Dermis blood vessel endothelial cell (primary cell): ENCODE results near the gene CXCL12. TPM values are rescaled to one million over a fixed set of nuclear protein-coding genes. Genes with fewer than 3 reads are reported as not detected.

Experiments
- DNase-seq: peaks from one replicate; pipeline ENCODE4 v3.0.0; 2010
- total RNA-seq: library from RNA; depleted of rRNA; stranded (reverse); fragments of >200 nt; gene quantifications from 2 replicates; pipeline ENCODE4 v1.2.3, GENCODE V29; 2014

The CXCL12 gene
- total RNA-seq, 1 donor from 2014 or later, result 5.1 TPM

DNA sequence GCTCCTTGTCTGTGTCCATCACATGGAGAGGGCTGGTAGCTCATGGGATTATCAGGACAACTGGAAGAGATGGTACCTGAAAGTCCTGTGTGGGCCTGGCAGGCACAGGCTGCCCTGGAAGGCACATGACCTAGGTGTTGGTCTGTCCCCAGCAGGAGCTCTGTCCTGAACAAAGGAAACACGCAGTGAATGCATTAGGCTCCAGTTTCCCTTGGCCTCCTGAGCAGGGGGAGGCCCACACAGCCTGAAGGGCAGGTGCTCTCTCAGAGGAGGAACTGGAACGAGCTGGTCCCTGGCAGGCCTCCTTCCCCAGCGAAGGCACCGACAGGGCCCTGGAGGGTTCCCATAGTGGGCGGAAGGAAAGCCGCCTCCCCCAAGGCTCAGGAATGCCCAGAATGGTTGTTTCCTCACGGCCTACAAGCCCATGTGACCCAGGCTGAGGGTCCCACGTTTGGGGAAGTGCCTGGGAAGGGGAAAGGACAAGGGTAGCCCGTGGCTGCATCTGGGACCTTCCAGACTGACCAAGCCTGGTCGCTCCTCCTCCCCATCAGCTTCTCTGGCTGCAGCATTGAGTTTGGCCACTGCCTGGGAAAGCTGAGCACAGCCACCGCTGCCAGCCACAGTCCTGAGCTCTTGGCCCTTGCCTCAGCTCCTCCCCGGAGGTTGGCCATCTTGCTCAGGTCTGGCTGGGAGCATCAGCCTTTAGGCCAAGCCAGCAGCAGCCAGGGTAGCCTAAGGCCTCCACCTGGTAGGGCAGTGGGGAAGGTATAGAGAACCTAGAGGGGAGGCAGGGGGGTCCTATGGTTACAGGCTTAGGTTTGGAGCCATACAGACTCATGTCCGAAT, 21.8 kb downstream of the CXCL12 start:
- no peak for DNase-seq

DNA sequence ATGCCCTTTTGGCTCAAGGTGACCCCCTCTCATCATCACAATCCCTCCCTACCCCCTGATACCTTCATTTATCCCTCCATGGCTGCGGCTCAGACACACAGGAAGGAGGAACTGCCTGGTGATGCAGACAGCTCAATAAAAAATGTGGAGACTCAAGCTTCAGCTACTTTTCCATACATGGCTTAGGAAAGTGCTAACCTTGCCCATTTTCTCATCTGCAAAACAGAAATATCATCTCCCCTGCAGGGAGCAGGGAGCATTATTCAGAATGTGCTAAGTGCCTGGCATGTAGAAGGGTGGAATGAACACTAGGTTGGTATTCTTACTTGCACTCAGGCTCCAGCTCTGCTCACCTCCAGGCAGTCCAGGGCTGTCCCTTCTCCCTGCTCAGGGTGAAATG, 23.8 kb downstream of the CXCL12 start:
- no peak for DNase-seq

DNA sequence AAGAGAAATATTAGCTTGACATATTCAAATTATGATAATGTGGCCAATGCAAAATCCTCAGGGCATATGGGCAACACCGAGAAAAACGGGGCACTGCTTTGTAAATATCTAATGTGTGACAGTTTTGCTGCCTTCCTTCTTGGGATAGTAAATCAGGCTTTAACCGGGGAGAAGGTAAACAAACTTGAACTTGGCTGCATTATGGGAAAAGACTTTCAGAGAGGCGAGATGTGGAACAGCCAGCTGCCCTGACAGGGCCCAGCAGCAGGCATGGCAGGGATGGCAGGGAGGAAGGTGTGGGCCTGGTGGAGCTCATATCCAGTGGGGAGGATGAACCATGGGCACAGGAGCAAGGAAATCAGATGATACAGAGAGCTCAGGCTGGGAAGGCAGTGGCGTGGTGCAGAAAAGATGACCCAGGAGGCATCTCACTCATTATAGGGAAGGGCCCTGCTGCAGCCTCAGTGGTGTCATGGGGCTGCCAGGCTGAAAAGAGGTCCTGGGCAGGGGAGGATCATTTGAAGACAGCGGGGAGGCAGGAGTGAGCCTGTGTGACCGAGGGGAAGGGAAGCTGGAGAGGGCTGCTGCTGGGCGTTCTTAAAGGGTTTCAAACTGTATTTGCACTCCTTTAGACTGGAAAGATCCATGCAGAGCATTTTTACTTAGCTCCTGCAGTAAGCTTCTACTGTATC, 26.7 kb downstream of the CXCL12 start:
- no peak for DNase-seq

DNA sequence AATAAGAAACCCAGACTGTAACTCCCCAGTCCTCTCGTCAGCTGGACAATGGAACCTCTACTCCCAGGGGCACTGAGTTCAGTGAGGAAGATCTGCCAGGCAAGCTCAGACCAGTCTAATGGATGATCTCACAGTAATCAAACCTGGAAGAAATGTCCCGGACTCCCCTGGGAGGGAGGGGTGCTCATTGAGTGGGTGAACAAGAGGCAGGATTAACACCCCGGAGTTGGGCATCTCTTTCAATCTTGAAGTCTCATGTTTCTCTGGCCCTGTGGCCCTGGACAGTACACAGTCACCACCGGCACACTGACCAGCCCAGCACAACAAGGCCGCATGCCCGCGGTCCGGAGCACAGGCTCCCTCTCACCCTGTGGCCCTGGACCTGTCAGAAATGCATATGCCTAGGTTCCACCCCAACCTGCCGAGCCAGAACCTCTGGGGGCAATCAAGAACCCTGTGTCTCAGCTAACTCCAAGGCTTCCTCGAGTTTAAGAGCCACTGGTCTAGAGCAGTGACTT, 27.8 kb downstream of the CXCL12 start:
- no peak for DNase-seq

DNA sequence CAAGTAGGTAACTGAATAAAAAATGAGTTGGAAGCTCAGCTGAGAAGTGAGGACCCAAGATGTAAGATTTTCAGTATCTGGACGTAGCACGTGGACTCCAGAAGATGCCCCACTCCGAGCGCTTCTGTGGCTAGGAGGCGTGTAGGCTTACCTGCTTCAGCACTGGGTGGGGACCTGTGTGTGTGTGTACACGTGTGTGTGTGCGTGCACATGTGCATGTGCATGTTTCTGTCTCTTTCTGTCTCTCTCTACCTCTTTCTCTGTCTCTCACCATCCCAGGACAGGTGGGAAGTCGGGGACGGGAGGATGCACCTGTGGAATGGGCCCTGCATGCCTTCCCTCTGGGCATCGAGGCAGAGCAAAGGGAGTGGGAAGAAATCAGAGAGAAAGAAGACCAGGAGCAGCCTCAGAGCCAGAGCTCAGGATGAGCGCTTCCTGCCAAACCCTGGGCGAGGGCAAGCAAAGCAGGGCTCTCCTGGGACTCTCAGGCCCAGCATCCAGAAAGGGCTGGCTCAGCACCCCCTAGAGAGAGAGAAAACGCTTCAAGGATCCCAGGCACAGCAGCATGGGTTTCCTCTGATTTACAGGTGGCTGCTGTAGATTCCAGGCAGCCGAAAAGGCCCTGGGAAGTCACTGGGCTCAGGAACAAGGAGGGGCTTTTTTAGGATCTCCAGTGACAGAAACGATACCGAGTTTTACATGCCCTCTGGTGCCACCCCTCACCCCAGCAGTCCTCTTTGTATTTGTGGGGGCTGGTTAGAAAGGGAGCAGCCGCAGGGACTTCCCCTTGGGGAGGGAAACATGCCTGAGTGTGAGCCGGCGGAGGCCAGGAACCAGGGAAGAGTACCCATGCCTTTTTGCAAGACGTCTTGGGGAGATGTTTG, 28.5 kb downstream of the CXCL12 start:
- DNase-seq, result no peak

DNA sequence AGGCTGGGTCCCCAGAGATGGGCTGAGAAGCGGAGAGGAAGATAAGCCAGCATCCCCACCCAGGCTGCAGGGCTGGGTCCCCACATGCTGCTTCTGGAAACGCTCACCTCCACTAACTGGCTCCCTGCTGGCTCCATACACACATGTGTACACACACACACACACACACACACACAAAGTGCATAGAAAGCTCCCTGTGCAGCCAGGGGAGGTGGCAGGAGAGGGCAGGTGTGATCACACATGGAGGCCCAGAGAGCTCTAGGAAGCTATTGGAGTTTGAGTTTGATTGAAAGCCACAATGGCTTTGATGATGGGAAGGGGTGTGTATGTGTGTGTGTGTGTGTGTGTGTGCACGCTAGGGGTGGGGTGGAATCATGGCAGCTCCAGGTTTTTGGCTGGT, 29.3 kb downstream of the CXCL12 start:
- DNase-seq, result no peak

DNA sequence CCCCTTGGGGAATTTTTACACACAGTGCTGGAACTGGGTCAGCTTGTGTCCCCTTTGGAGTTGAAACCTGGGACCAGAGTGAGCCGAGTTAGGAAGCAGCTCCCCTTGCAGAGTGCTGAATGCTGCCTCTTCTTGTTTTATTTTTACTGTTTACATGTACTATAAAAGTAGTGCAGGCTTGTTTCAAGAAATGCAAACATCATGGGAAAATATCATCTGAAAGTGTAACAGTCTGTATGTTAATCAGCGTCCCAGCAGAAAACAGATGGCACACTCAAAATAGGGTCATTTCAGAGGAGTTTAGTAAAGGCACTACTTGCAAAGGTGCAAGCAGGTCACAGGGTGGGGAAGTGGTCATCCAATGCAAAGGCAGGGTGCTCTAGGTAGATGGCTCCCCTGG, 30.1 kb downstream of the CXCL12 start:
- DNase-seq, result no peak

DNA sequence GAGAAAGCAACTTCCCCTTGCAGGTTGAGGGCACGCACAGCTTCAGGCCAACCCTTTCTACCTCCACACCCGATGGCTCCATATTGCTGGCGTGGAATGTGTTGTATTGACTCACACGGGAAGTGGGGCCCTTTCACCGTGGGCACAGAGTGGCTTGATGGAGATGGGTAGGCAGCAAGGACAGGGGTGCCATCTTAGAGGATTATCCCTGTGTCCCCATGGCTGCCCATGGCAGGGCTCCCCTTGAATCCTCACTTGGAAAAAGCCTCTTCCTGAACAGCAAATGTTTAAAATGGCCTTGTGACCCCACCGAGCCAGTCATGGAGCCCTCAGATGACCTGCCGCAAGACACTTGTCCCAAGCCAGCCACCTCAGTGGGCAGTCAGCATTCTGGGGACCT, 31.2 kb downstream of the CXCL12 start:
- no peak for DNase-seq

DNA sequence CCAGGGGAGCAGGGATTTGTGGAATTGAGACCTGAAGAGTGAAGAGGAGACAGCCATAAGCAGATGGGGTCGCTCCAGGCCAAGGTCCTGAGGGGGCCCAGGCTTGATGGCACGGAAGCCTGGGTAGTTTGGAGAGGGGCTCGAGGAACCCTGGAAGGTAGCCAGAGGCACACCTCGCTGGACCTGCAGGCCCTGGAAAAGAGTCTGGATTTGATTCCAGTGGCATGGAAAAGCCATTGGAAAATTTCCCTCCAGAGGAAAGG, 31.8 kb downstream of the CXCL12 start:
- no peak for DNase-seq

DNA sequence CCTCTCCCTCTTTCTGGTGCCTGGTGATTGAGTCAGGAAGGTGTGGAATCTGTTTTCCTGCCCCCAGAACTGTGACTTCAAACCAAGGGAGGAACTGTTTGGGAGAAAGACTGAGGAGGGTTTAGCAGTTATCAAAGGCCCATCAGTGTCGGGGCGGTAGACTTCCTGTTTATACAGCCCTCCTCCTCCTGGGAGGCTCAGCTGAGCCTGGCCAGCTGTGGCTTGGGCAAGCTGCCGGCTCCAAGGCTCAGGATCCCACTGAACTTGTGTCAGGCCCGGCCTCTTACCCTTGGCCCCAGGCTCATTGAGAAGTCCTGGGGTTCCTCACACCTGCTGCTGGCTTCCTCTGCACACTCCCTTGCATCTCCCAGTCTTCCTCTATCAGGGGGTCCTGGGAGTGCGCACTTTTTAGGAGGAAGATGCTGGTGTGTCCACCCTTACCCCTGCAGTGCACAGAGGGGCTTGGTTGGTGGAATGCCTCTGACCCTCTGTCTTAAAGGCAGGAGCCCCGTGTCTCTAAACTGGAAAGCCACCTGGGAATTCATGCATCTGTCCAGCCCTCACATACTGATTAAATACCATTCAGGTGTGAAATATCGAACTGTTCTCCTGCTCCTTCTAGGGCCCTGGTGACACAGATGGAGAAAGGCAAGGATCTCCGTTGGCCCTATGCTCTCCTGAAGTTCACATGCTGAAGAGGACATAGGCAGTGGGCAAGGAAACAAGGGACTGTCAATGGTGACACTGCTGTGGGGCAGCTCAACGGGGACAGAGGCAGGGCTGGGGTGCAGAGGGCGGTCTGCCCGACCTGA, 32.4 kb downstream of the CXCL12 start:
- DNase-seq, result no peak

DNA sequence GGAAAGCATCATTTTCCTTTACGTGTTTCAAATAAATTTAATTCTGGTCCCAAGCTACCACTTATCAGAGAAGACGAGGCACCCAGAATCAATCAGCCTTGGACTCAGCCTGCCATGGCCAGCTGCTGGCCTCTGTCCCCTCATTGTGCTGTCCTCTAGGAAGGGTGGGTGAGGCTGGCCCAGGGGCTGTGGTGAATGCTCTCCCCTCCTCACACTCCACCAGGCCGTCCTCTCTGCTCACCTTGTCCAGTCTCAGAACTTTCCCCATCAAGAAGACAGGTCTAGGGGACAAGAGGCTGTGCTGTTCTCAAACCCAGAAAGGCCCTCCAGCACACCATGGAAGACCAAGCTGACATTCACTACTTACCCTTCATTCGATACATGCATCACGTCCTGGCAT, 36.4 kb downstream of the CXCL12 start:
- DNase-seq, result no peak

DNA sequence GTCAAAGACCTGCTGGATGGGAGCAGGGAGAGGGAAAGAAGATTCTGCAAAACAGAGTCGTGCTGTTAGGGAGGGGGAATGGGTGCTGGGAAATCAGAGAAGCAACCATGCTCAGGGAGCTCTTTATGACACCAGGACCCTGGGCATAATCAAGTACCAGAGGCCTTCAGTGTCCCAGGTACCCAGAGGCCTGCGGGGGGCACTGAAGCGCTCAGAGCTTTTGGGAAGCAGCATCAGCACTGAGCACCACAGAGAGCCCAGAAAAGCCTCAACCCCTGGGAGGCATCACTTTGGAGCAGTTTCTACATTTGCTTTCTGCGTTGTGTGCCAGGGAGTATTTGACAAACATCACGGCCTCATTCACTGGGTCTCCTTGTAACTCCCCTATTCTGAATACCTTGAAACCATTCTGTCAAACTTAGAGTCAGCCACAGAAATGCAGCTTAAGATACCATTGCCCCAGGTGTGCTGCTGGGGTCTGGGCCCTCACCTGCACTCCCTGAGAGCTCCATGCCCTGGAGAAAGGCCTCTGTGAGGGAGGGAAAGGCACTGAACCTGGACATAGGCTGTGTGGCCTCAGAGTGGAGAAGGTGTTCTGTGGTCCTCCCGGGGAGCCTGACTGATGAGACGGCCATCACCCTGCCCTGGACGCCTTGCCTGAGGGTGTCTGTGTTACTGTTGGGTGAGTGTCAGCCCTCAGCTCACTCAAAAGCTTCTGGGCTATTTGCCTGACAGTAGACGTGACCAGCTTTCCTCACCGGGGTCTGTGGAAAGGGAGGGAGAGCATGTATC, 37.1 kb downstream of the CXCL12 start:
- DNase-seq, result no peak

DNA sequence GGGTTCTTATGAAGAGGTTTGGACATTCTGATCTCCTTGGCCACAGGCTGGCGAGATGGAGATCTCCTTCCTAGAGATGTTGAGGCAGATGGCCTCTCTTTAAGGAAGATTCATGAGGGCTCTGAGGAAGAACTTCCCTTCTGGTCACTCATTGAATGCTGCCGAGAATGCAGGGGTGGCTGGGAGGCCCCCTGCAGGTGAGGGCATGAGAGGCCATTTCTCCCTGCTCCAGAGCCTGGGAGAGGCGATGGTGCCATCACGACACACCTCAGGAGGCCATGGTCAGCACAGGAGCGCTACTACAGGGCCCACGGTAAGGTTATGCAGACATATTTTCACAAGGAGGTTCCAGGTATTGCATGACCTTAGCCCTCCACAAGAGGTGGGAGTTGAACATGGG, 40.2 kb downstream of the CXCL12 start:
- DNase-seq, result no peak

DNA sequence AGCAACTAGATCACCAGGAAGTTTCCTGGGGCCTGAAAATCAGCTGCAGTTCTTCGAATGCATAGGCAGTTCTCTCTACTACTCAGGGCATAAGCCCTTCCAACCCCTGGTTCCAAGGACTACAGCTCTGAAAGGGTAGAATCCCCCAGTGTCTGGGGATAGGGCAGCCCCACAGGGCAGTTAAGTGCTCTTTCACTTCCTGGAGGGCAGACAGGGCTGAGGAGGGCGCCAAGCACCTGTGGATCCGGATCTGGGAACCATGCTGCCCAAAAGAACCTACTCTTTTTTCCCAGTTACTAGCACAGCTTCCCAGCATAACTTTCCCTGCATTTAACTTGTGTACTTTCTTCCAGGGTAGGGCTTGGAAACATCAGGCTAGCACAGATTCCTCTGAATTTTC, 41.1 kb downstream of the CXCL12 start:
- no peak for DNase-seq

DNA sequence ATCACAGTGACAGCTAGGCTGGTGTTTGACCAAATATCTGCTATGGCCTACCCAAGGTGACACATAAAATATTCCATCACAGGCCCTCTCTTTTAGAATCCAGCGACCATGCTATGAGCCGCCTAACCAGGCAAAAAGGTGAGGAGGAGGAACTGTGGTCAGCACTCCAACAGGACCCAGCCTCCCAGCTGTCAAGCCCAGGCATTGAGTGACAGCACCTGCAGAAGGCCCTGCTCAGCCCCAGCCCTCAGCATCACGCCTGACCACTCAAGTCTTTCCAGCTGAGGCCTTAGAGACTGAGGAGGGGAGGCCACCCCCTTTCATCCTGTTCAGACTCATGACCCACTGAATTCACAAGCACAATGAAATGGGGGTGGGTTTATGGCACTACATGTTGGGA, 43.0 kb downstream of the CXCL12 start:
- DNase-seq, result no peak

DNA sequence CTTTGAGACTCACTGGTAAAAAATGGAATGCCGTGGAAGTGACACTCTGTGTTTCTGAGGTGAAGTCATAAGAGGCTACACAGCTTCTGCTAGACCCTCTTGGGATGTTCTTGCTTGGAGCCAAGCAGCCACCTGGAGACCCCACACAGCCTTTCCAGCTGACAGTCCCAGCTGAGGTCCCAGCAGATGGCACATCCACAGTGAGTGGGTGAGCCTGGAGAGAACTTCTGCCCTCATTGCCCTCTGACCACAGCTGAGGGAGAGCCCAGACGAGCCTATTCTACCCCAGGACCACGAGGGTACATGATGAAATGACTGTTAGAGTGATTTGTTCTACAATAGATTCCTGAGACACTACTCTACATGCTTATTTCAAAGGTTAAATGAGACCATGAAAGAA, 44.3 kb downstream of the CXCL12 start:
- DNase-seq, result no peak

DNA sequence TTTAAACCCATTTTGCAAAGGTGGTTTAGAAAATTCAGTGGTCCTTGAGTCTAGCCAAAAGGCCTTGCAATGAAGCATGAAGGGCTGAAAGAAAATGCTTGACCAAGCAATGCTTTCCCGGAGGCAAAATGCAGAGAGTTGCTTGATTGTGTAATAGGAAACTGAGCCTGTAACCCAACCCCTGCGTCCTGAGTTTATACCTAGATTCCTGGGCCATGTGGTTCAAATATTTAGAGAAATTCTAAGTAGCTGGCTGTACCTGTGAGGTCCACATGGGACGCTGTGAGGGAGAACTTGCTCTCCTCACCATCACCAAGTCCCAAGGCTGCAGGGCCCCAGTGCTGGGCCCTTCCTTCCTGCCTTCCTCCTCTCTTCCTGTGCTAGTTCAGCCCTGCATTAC, 45.7 kb downstream of the CXCL12 start:
- DNase-seq, result no peak

DNA sequence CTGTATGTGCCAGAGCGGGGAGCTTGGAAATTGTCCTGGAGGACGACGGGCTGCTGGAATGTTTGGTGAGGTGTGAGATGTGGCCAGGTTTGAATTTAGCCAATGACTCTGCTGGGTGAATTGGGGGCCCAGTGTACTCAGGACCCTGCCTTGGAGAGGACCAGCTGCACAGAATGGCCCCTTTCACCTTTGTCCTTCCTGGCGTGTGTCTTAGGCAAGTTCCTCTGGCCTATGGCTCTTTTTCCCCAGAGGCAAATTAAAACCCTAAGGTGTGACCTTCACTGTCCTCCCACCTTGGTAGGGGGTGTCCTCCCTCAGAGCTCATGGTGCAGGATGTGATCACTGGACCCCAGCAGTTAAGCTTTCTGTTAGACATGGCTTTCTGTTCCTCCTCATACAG, 47.8 kb downstream of the CXCL12 start:
- DNase-seq, result no peak

DNA sequence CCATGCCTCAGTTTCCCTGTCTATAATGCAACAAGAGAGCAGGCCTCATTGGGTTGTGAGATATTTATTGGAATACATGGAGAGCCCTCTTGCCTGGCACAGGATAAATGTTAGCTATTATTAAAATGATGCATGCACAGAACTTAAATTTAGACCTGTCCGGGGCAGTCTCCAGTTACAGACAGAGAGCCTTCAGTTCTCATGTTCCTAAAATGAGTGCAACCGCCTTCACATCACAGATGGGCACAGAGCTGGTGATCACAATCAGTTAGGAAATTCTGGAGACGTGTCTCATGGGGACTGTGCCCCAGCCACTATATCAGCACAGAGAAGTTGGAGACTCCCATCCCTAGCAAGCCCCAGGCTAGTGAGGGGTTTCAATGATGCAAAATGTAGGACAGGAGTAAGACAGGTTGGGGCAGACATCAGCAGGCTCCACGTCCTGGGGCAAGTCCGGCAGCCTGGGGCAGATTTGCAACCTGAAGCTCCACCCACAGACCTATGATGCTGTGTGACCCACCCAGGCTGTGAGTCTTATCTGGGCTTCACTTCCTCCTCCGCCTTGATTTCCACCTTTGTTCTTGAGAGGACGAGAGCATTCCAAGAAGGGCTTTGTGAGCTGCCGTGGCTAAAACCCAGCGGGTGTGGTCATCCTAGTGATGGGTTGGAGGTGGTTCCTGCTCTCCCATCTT, 49.4 kb downstream of the CXCL12 start:
- no peak for DNase-seq

DNA sequence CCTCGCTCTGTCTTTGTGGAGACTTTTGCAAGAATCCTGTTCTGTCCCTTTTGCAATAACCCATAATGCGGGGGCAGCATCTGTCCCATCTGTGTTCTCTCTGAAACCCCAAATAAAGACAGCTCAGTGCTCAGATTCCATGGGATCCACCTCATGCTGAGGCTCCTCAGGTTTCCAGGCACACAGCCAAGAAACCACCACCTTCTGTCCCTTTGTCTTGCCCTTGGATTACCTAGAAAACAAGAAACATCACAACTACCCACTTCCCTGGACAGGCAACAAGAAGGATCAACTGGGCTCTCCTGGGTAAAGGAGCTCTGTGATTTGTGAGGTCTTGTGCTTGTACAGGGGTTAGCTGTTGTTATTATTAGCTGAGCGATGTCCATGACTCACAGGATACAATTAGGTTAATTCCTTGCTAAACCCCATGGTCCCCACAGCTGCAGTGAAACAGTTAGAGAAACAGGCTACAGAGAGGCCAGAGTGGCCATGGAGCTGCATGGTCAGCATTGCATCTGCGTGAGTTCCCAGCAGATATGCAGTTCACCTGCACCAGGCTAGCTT, 50.2 kb downstream of the CXCL12 start:
- peak; percentile 3 for DNase-seq

DNA sequence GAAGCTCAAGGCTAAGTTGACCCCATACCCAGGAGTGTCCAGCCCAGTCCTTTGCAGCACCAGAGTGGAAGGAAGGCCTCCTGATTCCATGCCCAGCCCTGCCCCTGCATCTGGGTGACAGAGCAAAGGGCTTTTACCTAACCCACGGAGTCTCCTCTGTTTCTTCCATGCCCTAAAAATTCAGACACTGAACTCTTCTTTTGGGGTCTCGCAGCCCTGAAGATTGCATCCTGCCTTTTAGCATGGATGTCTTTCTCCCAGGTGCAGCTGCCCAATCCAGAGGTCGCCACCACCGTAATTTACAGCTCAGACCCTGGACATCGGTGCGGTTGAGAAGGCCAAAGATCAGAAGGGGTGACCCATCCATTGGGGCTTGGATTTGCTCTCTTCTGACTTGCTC, 50.8 kb downstream of the CXCL12 start:
- no peak for DNase-seq
